ENCODE data around the gene AK2.
A peak's percentile ranks its signal among the peaks of the same experiment; 100 is the strongest.
"Not testable (repeated sequence)": the region's sequence is repeated elsewhere in the genome, so short reads cannot be mapped to it uniquely, and the experiment has no call there.

AK2 gene
- total RNA-seq: 56.0 to 105 reads per million in 2 donors

- peak; percentile 76 for DNase-seq
Measured at GRCh38 chr1:33036526-33037503, at the start of gene AK2. Gene AK2 (minus strand): TSS chr1:33036883. CDS start chr1:33036828, 55 bp downstream.

DNA sequence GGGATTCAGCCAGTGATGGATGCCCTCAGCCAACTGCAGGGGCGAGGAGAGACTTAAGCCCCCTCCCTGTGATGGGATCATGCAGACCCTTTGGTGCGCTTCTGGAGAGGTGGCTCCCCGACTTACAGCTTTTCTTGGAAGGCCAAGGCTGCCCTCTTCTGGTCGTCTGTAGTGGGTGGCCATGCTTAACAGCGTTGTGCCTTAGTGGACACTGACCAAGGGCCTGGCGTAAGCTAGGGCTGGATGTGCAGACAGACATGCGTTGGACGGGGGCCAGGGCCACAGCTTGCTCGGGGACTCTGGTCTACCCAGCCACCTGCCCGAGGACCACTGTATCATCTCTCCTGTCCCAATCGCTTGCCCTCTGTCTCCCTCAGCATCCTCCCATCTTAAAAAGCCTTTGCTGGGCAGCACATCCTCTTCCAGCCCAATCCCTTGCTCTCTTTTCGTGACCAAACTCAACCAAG, 49.7 kb upstream of the AK2 start:
- no peak for DNase-seq

DNA sequence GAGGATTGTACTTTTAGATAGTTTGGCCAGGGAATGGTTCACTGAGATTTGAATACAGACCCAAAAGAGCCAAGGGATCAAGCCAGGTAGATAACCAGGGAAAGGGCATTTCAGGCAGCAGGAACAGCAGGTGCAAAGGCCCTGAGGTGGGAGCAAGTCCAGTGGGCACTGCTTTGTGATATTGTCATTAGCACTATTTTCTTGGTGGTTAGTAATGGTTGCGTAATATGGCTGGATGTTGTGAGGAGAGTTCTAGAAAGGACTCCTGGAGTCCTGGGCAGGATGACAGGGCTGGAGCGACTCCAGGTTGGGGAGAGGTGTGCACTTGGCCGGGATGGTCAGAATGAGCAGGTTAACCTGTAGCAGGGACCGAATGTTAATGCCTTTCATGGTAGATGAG, 48.6 kb upstream of the AK2 start:
- DNase-seq: no peak

DNA sequence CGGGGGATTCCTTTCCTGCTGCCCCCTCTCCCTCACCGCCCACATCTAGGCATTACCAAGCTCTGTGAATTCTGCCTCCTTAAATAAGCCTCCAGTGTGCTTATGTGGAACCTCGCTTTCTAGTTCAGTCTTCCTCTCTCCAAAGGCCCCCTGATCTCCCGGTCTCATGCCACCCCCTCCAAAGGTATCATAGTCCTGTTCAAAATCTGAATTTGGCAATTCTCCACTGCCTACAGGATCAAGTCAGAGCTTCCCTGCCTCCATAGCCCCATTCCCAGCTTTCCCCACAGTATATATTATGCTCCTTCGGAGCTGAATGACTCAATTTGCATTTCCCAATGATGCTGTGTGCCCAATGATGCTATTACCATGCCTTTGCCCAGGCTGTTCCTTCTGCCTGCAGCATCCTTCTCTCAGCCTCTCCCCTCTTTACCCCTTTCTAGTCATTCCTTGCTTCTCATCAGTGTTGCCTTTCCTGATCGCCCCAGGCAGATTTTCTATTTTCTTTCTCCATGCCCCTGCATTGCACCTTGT, 46.0 kb upstream of the AK2 start:
- no peak for DNase-seq

DNA sequence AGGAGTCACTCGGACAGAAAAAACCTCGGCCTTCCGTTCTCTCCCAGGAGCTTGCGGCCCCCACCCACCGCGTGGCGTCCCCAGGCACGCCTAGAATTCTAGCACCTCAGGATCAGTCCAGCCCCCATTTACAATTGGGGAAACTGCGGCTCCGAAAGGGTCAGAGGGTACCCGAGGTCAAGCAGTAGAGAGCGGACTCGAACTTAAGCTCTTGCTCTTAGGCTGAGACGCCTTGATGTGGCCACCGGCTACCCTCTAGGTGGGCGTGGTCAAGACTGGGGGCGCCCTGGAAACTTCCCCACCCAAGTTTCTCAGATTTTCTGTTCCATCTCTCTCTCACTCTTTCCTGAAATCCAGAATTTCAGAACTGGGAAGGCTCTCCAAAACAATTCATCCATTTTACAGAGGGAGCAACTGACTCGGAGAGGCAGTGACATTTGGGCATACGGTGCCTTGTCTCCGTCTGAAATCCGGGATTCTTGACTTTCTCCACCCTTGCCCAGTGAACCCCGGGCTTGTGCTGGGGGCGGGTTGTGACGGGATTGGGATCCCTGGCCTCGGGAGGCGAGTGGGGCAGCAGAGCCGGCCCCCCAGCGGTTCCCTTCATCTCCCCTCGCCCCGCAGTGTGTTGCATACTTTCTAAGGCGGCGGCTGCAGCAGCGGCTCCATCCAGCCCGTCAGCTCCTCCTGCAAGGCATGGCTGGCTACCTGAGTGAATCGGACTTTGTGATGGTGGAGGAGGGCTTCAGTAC, 45.0 kb upstream of the AK2 start:
- no peak for DNase-seq

DNA sequence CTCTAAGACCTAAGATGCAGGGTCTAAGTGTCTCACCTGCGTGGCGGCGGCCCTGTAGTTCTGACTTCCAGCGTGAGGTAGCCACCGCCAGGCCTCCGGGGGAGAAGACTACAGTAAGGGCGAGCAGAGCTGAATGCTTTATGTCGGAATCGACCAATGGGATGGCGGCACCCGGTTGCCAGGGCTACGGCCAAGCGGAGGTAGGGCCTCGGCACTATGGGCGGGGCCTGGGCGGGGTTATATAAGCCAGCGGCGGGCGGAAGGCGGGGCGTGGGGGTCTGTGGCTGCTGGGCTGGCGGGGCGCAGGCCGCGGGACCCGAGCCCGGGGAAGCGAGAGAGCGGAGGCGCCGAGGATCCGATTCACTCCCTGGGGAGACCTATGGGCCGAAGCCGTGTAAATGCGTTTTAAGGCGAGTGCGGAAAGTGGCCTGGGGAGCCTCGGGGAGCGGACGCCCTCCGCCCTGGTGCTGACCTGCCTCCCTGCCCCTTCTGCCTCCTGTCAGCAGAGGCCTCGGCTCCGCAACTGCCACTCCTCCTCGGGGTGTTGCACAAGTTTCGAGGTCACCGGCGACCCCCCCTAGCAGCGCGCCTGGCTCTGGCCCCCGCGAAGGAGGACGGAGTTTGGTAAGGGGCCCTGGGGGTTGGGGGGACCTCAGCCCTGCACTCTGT, 44.3 kb upstream of the AK2 start, which contains the start of gene AZIN2:
Gene AZIN2 (plus strand): TSS at position 269 of the 669 bp plus-strand sequence. CDS start 1,097 bp downstream, outside the sequence.
- peak; percentile 99 for DNase-seq

GRCh38 chr1:33080373-33080772, 43.7 kb upstream of the AK2 start:
- DNase-seq: no peak

GRCh38 chr1:33078030-33078591, 41.4 kb upstream of the AK2 start:
- no peak for DNase-seq

- no peak for DNase-seq
Measured at GRCh38 chr1:33074193-33074945, 37.7 kb upstream of the AK2 start.

DNA sequence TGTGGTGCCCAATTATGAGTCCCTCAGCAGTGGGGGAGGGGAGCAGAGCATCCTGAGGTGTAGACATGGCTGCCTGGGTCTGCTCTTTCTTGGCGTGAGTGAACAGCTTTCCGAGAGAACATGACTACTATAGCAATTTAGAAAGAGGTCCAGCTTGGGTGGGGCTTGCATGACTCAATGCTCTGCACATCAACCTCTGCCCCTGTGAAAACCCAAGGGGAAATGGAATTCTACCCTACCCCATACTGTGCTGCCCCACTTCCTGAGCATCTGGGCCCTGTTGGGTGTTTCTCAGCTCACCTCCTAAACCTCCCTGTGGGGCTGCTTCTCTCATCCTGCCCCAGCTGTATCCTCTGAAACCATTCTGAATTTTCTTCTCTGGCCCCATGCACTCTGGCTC, 36.0 kb upstream of the AK2 start:
- no peak for DNase-seq

GRCh38 chr1:33070628-33071027, 33.9 kb upstream of the AK2 start:
- no peak for DNase-seq

- not testable (repeated sequence) for DNase-seq
Measured at GRCh38 chr1:33068108-33068507, 31.4 kb upstream of the AK2 start.

DNA sequence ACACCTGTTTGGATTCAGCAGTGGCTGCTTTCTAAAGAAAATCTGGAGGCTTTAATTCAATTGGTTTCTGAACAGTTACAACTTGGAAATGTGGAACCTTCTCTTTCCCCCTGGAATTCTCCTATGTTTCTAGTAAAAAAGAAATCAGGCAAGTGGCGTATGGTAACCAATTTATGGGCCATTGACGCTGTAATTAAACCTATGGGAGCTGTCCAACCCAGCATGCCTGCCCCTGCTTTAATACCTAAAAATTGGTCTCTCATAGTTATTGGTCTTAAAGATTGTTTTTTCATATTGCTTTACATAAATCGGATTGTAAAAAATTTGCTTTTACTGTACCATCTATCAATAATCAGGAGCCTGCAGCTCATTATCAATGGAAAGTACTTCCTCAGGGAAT, 29.8 kb upstream of the AK2 start:
- DNase-seq: not testable (repeated sequence)

GRCh38 chr1:33065301-33065700, 28.6 kb upstream of the AK2 start:
- DNase-seq: no peak

DNA sequence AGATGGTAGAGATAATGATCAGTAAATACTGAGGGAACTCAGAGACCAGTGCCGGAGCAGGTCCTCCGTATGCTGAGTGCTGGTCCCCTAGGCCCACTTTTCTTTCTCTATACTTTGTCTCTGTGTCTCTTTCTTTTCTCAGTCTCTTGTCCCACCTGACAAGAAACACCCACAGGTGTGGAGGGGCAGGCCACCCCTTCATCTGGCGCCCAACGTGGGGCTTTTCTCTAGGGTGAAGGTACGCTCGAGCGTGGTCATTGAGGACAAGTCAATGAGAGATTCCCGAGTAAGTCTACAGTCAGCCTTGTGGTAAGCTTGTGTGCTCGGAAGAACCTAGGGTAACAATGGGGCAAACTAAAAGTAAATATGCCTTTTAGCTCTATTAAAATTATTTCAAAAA, 27.6 kb upstream of the AK2 start:
- not testable (repeated sequence) for DNase-seq

- no peak for DNase-seq
Measured at GRCh38 chr1:33061834-33062233, 25.2 kb upstream of the AK2 start.

- no peak for DNase-seq
Measured at GRCh38 chr1:33060579-33061083, 23.9 kb upstream of the AK2 start.

- DNase-seq: no peak
Measured at GRCh38 chr1:33057095-33057494, 20.4 kb upstream of the AK2 start.

- DNase-seq: no peak
Measured at GRCh38 chr1:33056426-33056825, 19.7 kb upstream of the AK2 start.

- no peak for DNase-seq
Measured at GRCh38 chr1:33055210-33056008, 18.7 kb upstream of the AK2 start.

All from T-helper 9 cell (primary cell).